Caco-2 (cell line): ENCODE data around the gene PLXNA4. TPM values are rescaled to one million over a fixed set of nuclear protein-coding genes. Genes with fewer than 3 reads are reported as not detected.

Experiments
- BruUV-seq: library from RNA; stranded (reverse); fragments of 400-500 nt; replicated peaks from 2 replicates; lab custom pipeline; 2021; lab: Mats Ljungman, UMichigan
- CTCF ChIA-PET: fragments of 300-600 bp; sonication (Branson Sonifier 250); formaldehyde crosslinking; loops from one replicate; lab custom pipeline; 2022; ENCODE audit warnings: antibody characterized with exemption; lab: Charles Lee
- POLR2A ChIA-PET: fragments of 300-600 bp; sonication (Branson Sonifier 250); formaldehyde crosslinking; loops from one replicate; lab custom pipeline; 2022; ENCODE audit warnings: antibody characterized with exemption; lab: Charles Lee
- DNase-seq, 2 experiments: peaks; one replicate each; pipeline versions ENCODE4 v3.0.0 to v3.0.0-alpha.2; 2020 to 2022
- H3K27me3 ChIP-seq: replicated peaks from 2 replicates; pipeline ENCODE4 v1.6.0; 2011; ENCODE audit warnings: low read length; ENCODE audit not compliant: control insufficient read depth, insufficient read depth
- H3K36me3 ChIP-seq: 2 replicates; pipeline ENCODE4 v1.5.1; 2011; ENCODE audit warnings: low read length; ENCODE audit not compliant: control insufficient read depth, insufficient read depth
- H3K4me1 ChIP-seq: fragments of 250-450 bp; sonication (Bioruptor Pico); 2 replicates; pipeline ENCODE4 v1.5.1; 2020; ENCODE audit warnings: mild to moderate bottlenecking
- H3K4me3 ChIP-seq: 2 replicates; pipeline ENCODE4 v1.5.1; 2011; ENCODE audit warnings: low read depth, mild to moderate bottlenecking, control low read depth, low read length
- H3K9me3 ChIP-seq: fragments of 250-450 bp; sonication (Bioruptor Pico); 2 replicates; pipeline ENCODE4 v1.5.1; 2020; ENCODE audit warnings: mild to moderate bottlenecking, moderate library complexity
- H3K27ac Mint-ChIP-seq: one replicate; pipeline ENCODE4 v1.8.0; 2022; ENCODE audit warnings: mixed read lengths; ENCODE audit not compliant: unreplicated experiment
- H3K27me3 Mint-ChIP-seq: one replicate; pipeline ENCODE4 v1.8.0; 2022; ENCODE audit warnings: mixed read lengths; ENCODE audit not compliant: insufficient read depth, unreplicated experiment
- H3K36me3 Mint-ChIP-seq: one replicate; pipeline ENCODE4 v1.8.0; 2022; ENCODE audit warnings: mild to moderate bottlenecking, mixed read lengths; ENCODE audit not compliant: insufficient read depth, unreplicated experiment
- H3K4me1 Mint-ChIP-seq: one replicate; pipeline ENCODE4 v1.8.0; 2022; ENCODE audit warnings: low read depth, mixed read lengths; ENCODE audit not compliant: unreplicated experiment
- H3K4me3 Mint-ChIP-seq: one replicate; pipeline ENCODE4 v1.8.0; 2022; ENCODE audit warnings: mild to moderate bottlenecking, moderate library complexity, mixed read lengths; ENCODE audit not compliant: unreplicated experiment
- H3K9me3 Mint-ChIP-seq: one replicate; pipeline ENCODE4 v1.8.0; 2022; ENCODE audit warnings: mixed read lengths; ENCODE audit not compliant: unreplicated experiment
- CTCF ChIP-seq, 2 experiments: fragments of 200-600 bp in 1 of 2; IDR thresholded peaks; 1 replicate in 1 of 2; 2 replicates in 1 of 2; pipeline versions ENCODE4 v1.5.1 to v1.8.0; 2011 to 2022; ENCODE audit warnings: antibody characterized with exemption in 1 of 2, control low read depth in 1 of 2, inconsistent platforms in 1 of 2, low read depth in 1 of 2, low read length in 1 of 2, mild to moderate bottlenecking in 1 of 2, moderate library complexity in 1 of 2; ENCODE audit not compliant: insufficient read depth in 1 of 2, severe bottlenecking in 1 of 2, unreplicated experiment in 1 of 2
- intact Hi-C: fragments of 100-400 bp; cut with micrococcal nuclease; formaldehyde crosslinking; loops from one replicate; pipeline ENCODE4 v1.10.0; 2022; ENCODE audit not compliant: unreplicated experiment
- total RNA-seq: library from RNA; stranded (reverse); gene quantifications from 2 replicates; pipeline ENCODE4 v1.2.3, GENCODE V29; 2022

Gene PLXNA4
- total RNA-seq, 1 experiment from 2014 or later: 0.43 TPM

GRCh38 chr7:132142006-132142405 lies 434.3 kb downstream of the PLXNA4 start:
- Histone ChIP-seq H3K27me3 (0 out of 2 replicates have a peak, but pooled peaks cover 1% of the 10 kb centered on the region), H3K4me1 (no peaks in the 10 kb centered on the region), H3K36me3 (no peaks in the 10 kb centered on the region), H3K4me3 (no peak overlapping the region), H3K9me3 (no peaks in the 10 kb centered on the region)
- ChIA-PET CTCF (no interaction called here), POLR2A (no interaction called here)
- BruUV-seq: no TSS peak
- Mint-ChIP-seq H3K9me3 (no peaks in the 10 kb centered on the region), H3K27me3 (peaks cover 17% of the 10 kb centered on the region), H3K36me3 (no peaks in the 10 kb centered on the region), H3K4me1 (no peaks in the 10 kb centered on the region), H3K27ac (no peak overlapping the region), H3K4me3 (no peak overlapping the region)
- no peak for TF ChIP-seq CTCF (IDR thresholded peaks at IDR 0.05; ENCODE audit: insufficient read depth in 1 of 2, low read depth in 1 of 2, low read length in 1 of 2, severe bottlenecking in 1 of 2, unreplicated experiment in 1 of 2)
- intact Hi-C loops: no loop called here
- no peak for DNase-seq

- no peaks in the 10 kb centered on the region for H3K36me3 ChIP-seq
- Mint-ChIP-seq H3K27me3 (peaks cover 17% of the 10 kb centered on the region), H3K4me3 (no peak overlapping the region), H3K36me3 (no peaks in the 10 kb centered on the region), H3K4me1 (no peaks in the 10 kb centered on the region), H3K9me3 (no peaks in the 10 kb centered on the region), H3K27ac (no peak overlapping the region)
- DNase-seq: no peak
- H3K27me3 ChIP-seq: 0 out of 2 replicates have a peak, but pooled peaks cover 1% of the 10 kb centered on the region
- BruUV-seq: no TSS peak
- no peaks in the 10 kb centered on the region for H3K4me1 ChIP-seq
- intact Hi-C loops: no loop called here
- CTCF ChIA-PET: no interaction called here
- POLR2A ChIA-PET: no interaction called here
- TF ChIP-seq CTCF (IDR thresholded peaks at IDR 0.05; ENCODE audit: insufficient read depth in 1 of 2, low read depth in 1 of 2, low read length in 1 of 2, severe bottlenecking in 1 of 2, unreplicated experiment in 1 of 2): no peak
- H3K9me3 ChIP-seq: no peaks in the 10 kb centered on the region
- no peak overlapping the region for H3K4me3 ChIP-seq
These were observed 435.2 kb downstream of the PLXNA4 start for GRCh38 chr7:132141109-132141508.

- DNase-seq: no peak
These were observed 435.9 kb downstream of the PLXNA4 start for GRCh38 chr7:132140341-132140740.

More at GRCh38 chr7:132140341-132140740, 435.9 kb downstream of the PLXNA4 start:
- no peaks in the 10 kb centered on the region for H3K36me3 Mint-ChIP-seq
- H3K4me1 ChIP-seq: no peaks in the 10 kb centered on the region
- H3K27ac Mint-ChIP-seq: no peak overlapping the region
- ChIA-PET CTCF (no interaction called here), POLR2A (no interaction called here)
- TF ChIP-seq CTCF (IDR thresholded peaks at IDR 0.05; ENCODE audit: insufficient read depth in 1 of 2, low read depth in 1 of 2, low read length in 1 of 2, severe bottlenecking in 1 of 2, unreplicated experiment in 1 of 2): no peak
- H3K27me3 Mint-ChIP-seq: peaks cover 16% of the 10 kb centered on the region
- no peak overlapping the region for H3K4me3 Mint-ChIP-seq
- H3K4me1 Mint-ChIP-seq: no peaks in the 10 kb centered on the region
- no peaks in the 10 kb centered on the region for H3K36me3 ChIP-seq
- no peak overlapping the region for H3K4me3 ChIP-seq
- no peaks in the 10 kb centered on the region for H3K9me3 ChIP-seq
- intact Hi-C loops: no loop called here
- no peaks in the 10 kb centered on the region for H3K9me3 Mint-ChIP-seq
- no TSS peak for BruUV-seq
- H3K27me3 ChIP-seq: 0 out of 2 replicates have a peak, but pooled peaks cover 1% of the 10 kb centered on the region
